Thymus (tissue), 11 donors: Measurements from ENCODE around the gene GTF2IRD1. TPM values are rescaled to one million over a fixed set of nuclear protein-coding genes. Genes with fewer than 3 reads are reported as not detected.
"Not testable (repeated sequence)": the region's sequence is repeated elsewhere in the genome, so short reads cannot be mapped to it uniquely, and the experiment has no call there.

Experiments used
- DNase-seq, 9 donors: peaks; one replicate each; pipeline ENCODE4 v3.0.0-alpha.2; 2013; ENCODE audit warnings: low spot score in 9 of 9, low read depth in 6 of 9, missing footprints in 1 of 9
- H3K27ac ChIP-seq, 2 donors: one replicate each; pipeline ENCODE4 v1.5.1; 2013; ENCODE audit warnings: control low read depth in 1 of 2, low read depth in 1 of 2, low read length in 1 of 2, mild to moderate bottlenecking in 1 of 2, moderate library complexity in 1 of 2
- H3K27me3 ChIP-seq, 2 donors: one replicate each; pipeline ENCODE4 v1.5.1; 2013; ENCODE audit warnings: low read length in 1 of 2; ENCODE audit not compliant: control insufficient read depth in 2 of 2, insufficient read depth in 1 of 2
- H3K36me3 ChIP-seq, 2 donors: one replicate each; pipeline ENCODE4 v1.5.1; 2013; ENCODE audit warnings: low read length in 1 of 2, mild to moderate bottlenecking in 1 of 2, moderate library complexity in 1 of 2; ENCODE audit not compliant: control insufficient read depth in 2 of 2, insufficient read depth in 2 of 2
- H3K4me1 ChIP-seq, 2 donors: one replicate each; pipeline ENCODE4 v1.5.1; 2013; ENCODE audit warnings: low read length in 2 of 2; ENCODE audit not compliant: control insufficient read depth in 2 of 2, insufficient read depth in 2 of 2
- H3K4me3 ChIP-seq, 2 donors: one replicate each; pipeline ENCODE4 v1.5.1; 2013; ENCODE audit warnings: low read length in 2 of 2, control low read depth in 1 of 2, mild to moderate bottlenecking in 1 of 2
- H3K9me3 ChIP-seq, 2 donors: one replicate each; pipeline ENCODE4 v1.5.1; 2013; ENCODE audit warnings: low read length in 1 of 2, mild to moderate bottlenecking in 1 of 2; ENCODE audit not compliant: control insufficient read depth in 2 of 2, insufficient read depth in 1 of 2
- WGBS: extraction: QIAGEN DNeasy Blood & Tissue Kit; methylation state at CpG from one replicate; pipeline ENCODE4 v1.1.7; 2013; 5-methylcytosine and 5-hydroxymethylcytosine counted together
- polyA plus RNA-seq: library from polyadenylated mRNA; stranded (reverse); fragments of 200-250 nt; gene quantifications from one replicate; pipeline ENCODE4 v1.2.3, GENCODE V29; 2013
- total RNA-seq: library from RNA; stranded (reverse); fragments of 120-200 nt; gene quantifications from one replicate; pipeline ENCODE4 v1.2.4, GENCODE V29; 2013
- donor health status: healthy.

GTF2IRD1 gene
- total and polyA plus RNA-seq, 2 donors = 4.7 to 14.6 TPM

GRCh38 chr7:74481458-74482196 is 27.9 kb downstream of the GTF2IRD1 start:
- peaks cover 0 to 10% of the 10 kb centered on the region in 2 donors for H3K27me3 ChIP-seq
- H3K4me3 ChIP-seq = no peak overlapping the region
- 91% methylated on average over 8 of the region's 8 CpGs for WGBS
- H3K36me3 ChIP-seq = no peaks in the 10 kb centered on the region
- peak overlapping the region in 1 of 2 donors; percentile 59 for H3K27ac ChIP-seq
- peaks cover 3 to 32% of the 10 kb centered on the region in 2 donors for H3K4me1 ChIP-seq
- DNase-seq = no peak
- H3K9me3 ChIP-seq = no peaks in the 10 kb centered on the region

- no peak for DNase-seq
- no peak overlapping the region for H3K4me3 ChIP-seq
- H3K27ac ChIP-seq = no peak overlapping the region
- 97% methylated on average over 4 of the region's 4 CpGs for WGBS
- no peaks in the 10 kb centered on the region for H3K9me3 ChIP-seq
- H3K4me1 ChIP-seq = peaks cover 3 to 32% of the 10 kb centered on the region in 2 donors
- H3K27me3 ChIP-seq = peaks cover 0 to 10% of the 10 kb centered on the region in 2 donors
- H3K36me3 ChIP-seq = no peaks in the 10 kb centered on the region
These were observed 28.4 kb downstream of the GTF2IRD1 start for GRCh38 chr7:74482197-74482467.

GRCh38 chr7:74482629-74483401 is 29.1 kb downstream of the GTF2IRD1 start:
- DNase-seq = no peak
- Histone ChIP-seq H3K27ac (peak overlapping the region in 1 of 2 donors; percentile 15), H3K36me3 (no peaks in the 10 kb centered on the region), H3K27me3 (peaks cover 0 to 10% of the 10 kb centered on the region in 2 donors), H3K9me3 (no peaks in the 10 kb centered on the region), H3K4me3 (no peak overlapping the region), H3K4me1 (peaks cover 0 to 28% of the 10 kb centered on the region in 2 donors)
- 91% methylated on average over 16 of the region's 16 CpGs for WGBS

GRCh38 chr7:74483402-74484336 is 30.0 kb downstream of the GTF2IRD1 start:
- DNase-seq = no peak
- H3K9me3 ChIP-seq = no peaks in the 10 kb centered on the region
- peaks cover 0 to 21% of the 10 kb centered on the region in 2 donors for H3K4me1 ChIP-seq
- no peak overlapping the region for H3K27ac ChIP-seq
- H3K36me3 ChIP-seq = no peaks in the 10 kb centered on the region
- H3K4me3 ChIP-seq = no peak overlapping the region
- WGBS = 95% methylated on average over 11 of the region's 11 CpGs
- H3K27me3 ChIP-seq = peaks cover 0 to 10% of the 10 kb centered on the region in 2 donors

GRCh38 chr7:74485611-74486010 is 31.9 kb downstream of the GTF2IRD1 start:
- Histone ChIP-seq H3K27ac (no peak overlapping the region), H3K27me3 (peaks cover 0 to 4% of the 10 kb centered on the region in 2 donors), H3K4me3 (no peak overlapping the region), H3K36me3 (no peaks in the 10 kb centered on the region), H3K4me1 (peaks cover 0 to 10% of the 10 kb centered on the region in 2 donors), H3K9me3 (no peaks in the 10 kb centered on the region)
- no peak for DNase-seq
- WGBS = 96% methylated on average over 7 of the region's 7 CpGs

- not testable (repeated sequence) for H3K36me3 ChIP-seq, H3K9me3 ChIP-seq, H3K27me3 ChIP-seq, DNase-seq, H3K4me1 ChIP-seq, H3K4me3 ChIP-seq, H3K27ac ChIP-seq
- WGBS = 97% methylated on average over 8 of the region's 8 CpGs
These were observed 34.9 kb downstream of the GTF2IRD1 start for GRCh38 chr7:74488518-74489030.

- H3K4me1 ChIP-seq = no peaks in the 10 kb centered on the region
- WGBS = 95% methylated on average over 19 of the region's 19 CpGs
- no peaks in the 10 kb centered on the region for H3K27me3 ChIP-seq
- H3K36me3 ChIP-seq = no peaks in the 10 kb centered on the region
- H3K9me3 ChIP-seq = no peaks in the 10 kb centered on the region
- DNase-seq = no peak
- no peak overlapping the region for H3K27ac ChIP-seq
- H3K4me3 ChIP-seq = no peak overlapping the region
These were observed 36.6 kb downstream of the GTF2IRD1 start for GRCh38 chr7:74489997-74490945.

GRCh38 chr7:74491490-74491889 is 37.8 kb downstream of the GTF2IRD1 start:
- WGBS = 100% methylated on average over 2 of the region's 2 CpGs
- H3K4me3 ChIP-seq, H3K27ac ChIP-seq, H3K9me3 ChIP-seq, DNase-seq, H3K4me1 ChIP-seq, H3K27me3 ChIP-seq, H3K36me3 ChIP-seq: not testable (repeated sequence)
